Measurements from ENCODE around the gene TICAM2.

DNA sequence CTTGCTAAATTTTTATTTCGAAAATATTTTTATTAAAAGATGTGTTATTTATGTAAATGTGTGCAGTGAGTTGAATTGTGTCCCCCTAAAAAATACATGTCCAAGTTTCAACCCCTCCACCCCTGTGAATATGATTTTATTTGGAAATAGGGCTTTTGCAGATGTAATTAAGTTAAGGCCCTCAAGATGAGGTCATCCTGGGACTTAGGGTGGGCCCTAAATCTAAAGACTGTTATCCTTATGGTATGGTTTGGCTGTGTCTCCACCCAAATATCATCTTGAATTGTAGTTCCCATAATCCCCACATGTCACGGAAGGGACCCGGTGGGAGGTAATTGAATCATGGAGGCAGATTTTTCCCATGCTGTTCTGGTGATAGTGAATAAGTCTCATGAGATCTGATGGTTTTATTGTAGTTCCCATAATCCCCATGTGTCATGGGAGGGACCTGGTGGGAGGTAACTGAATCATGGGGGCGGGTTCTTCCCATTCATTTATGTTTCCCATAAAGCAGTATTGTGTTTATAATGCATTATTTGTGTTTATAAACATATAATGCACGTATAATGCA lies 25.1 kb upstream of the TICAM2 start:
- TF ChIP-seq EZH2phosphoT487 (IDR thresholded peaks at IDR 0.05; ENCODE audit: borderline replicate concordance, low read length) = no peak
- TF ChIP-seq, protein P1, sequence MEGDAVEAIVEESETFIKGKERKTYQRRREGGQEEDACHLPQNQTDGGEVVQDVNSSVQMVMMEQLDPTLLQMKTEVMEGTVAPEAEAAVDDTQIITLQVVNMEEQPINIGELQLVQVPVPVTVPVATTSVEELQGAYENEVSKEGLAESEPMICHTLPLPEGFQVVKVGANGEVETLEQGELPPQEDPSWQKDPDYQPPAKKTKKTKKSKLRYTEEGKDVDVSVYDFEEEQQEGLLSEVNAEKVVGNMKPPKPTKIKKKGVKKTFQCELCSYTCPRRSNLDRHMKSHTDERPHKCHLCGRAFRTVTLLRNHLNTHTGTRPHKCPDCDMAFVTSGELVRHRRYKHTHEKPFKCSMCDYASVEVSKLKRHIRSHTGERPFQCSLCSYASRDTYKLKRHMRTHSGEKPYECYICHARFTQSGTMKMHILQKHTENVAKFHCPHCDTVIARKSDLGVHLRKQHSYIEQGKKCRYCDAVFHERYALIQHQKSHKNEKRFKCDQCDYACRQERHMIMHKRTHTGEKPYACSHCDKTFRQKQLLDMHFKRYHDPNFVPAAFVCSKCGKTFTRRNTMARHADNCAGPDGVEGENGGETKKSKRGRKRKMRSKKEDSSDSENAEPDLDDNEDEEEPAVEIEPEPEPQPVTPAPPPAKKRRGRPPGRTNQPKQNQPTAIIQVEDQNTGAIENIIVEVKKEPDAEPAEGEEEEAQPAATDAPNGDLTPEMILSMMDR (conservative IDR thresholded peaks at IDR 0.05; ENCODE audit: low read depth, low read length) = no peak
- TF ChIP-seq EZH2 (IDR thresholded peaks at IDR 0.05; ENCODE audit: low read length, unreplicated experiment) = no peak

Measured in PC-3 (cell line).